HG03521 (cell line): ENCODE data around the gene IFI30.

Source experiments
- ATAC-seq: cut with Tn5 transposase; IDR thresholded peaks from one replicate; pipeline ENCODE4 v1.9.1; 2021; ENCODE audit warnings: mild to moderate bottlenecking, moderate library complexity; ENCODE audit not compliant: unreplicated experiment

IFI30 gene

DNA sequence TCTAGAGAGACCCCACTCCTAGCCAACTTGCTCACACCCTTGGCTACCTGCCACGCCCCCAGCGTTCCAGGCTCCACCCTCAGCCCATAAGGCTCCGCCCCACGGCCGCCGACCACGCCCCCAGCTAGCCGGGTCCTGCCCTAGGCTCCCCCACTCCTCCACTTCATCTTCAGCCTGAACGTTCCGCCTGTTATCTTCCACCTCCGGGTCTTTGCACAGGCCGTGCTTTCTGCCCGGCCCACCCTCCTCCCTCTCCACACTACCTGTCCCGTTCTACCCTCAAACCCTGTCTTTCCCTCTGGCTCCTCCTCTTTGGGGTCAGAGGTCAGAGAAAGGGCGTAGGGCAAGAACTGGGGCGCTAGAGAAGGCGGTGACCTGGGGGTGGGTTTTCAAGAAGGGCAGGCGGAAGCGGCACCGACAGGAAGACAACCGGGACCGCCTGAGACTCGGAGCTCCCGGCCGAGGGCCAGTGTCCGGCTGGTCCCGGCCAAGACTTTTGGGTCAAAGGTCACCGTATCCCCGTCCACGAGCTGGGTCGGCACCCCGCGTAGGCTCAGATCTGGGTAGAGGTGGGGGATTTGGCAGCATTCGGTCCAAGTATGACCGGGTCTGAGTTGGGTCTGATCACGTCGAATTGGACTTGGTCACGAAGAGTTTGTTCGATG, 50.4 kb downstream of the IFI30 start:
- ATAC-seq: peak; percentile 5

DNA sequence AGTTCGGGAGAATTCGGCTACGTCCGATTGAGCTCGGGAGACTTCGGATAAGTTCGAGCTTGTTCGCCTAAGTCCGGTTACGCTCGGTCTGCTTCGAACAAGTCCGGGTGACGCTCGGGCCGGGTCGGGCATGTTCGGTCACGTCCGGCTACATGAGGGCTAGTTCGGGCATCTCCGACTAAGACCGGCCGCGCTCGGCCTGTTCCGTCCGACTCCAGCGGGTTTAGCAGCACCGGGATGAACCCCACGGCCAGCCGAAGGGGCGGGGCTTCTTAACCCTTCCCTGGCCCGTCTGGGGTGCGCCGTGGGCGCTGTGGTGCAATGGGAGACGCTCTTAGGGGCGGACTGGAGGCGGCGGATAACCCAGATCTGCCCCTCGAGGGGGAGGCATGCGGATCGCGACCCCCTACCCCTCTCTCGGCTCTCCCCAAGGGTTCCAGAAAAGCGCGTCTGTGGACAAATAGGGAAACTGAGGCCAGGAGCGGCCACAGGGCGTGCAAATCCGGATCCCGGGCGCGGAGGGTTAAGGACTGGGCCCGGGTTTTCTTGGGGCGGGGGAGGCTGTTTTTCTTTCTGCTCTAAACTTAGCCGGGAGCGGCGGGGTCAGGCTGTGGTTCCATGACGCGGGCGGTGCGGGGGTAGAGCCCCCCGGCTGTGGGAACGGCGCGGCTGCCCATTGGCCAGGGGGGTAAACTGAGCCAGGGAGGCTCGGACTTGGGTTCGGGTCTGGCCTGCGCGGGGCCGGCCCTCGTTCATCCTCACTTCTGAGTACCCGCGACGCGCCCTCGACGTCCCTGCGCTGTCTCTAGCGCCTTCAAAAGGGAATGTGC, 51.1 kb downstream of the IFI30 start:
- ATAC-seq: peak; percentile 90

DNA sequence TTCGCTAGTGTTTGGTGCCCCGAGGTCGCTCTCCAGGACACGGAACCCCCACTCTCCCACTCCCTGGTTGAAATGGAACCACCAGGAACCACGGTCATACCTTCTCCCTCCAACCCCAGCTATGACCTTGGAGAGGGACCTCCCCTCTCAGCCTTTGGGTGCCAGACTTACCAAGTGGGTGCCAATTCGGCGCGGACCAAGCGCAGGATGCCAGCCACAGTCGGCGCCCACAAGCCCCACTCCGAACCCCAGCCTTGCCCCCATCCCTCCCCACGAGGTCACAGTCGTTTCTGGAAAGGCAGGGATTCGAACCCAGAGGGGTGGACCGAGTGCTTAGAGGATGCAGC, 51.7 kb downstream of the IFI30 start:
- ATAC-seq: no peak

DNA sequence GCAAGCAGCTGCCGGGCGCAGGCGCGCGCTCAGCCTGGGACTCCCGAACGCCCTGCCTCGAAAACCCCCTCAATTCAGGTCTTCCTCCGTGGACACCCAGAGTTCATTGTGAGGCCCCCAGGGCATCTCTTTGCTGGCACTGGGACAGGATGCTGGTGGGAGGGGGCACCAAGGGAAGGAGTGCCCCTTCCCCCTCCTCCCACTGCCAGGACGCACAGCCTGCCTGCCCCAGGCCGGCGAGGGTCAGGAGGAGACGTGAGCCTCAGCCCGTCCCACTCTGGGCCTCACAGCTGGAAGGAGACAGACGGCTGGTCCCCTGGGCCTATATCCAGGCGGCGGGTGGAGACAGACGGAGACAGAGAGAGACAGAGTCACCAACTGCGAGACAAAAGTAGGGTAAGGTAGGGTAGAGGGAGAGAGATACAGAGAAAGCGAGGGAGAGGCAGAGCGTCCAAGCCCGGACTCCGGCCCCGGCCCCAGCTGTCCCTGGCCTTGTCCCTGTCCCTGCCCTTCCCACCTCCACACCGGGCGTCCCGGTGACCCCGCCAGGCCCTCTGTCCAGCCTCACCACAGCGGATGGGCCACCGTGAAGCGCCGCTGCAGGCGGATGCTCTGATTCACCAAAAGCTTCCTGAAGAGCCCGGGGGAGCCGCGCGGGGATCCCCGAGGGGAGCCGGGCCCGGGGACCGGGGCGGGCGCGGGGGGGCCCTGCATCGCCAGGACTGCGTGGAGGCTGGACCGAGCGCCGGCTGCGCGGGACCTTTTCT, 52.3 kb downstream of the IFI30 start, which contains the start of gene PDE4C:
PDE4C (minus strand) TSS at position 737 of the 767 bp plus-strand sequence; CDS start at position 714, 23 bp downstream.
- no peak for ATAC-seq

DNA sequence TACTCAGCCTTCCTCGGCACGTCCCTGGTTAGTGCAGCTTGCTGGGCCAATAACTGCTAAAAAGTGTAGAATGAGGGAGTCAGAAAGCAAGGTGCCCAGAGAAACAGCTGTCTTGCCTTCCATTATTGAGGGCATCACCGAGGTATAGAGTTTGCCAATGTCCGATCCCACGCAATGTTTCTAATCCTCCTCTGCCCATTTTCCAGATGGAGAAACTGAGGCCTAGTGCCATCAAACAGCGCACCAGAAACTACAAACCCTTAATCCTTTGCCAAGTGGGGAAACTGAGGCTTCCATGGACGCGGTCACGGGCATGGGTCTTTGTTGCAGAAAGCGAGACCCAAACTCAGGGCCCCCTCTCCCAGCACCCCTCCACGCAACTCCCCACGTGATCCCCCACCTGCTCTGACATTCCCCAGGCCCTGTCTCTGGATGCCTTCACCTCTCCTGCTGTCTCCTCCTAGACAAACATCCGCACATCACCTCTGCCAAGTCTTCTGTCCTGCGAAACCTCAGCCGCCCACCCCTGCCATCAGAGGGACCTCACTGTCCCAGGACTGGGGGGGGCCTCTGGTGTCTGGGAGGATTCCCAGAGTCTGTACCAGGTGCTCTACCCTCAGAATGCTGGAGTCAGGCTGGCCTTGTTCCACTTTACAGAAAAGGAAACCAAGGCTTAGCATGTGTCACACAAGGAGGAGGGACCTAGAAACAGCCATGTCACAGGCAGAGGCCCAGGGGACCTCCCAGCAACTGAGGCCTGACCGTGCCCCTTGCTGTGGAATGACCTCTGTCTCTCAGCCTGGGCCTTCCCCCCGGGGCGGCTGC, 53.6 kb downstream of the IFI30 start:
- no peak for ATAC-seq
